Measurements from ENCODE around the gene CUEDC1. TPM values are rescaled to one million over a fixed set of nuclear protein-coding genes. Genes with fewer than 3 reads are reported as not detected.

CUEDC1 gene
- total and polyA plus RNA-seq, 2 of the 13 experiments (the other 11 are each of a cell fraction or from before 2014, with no cell fraction given) = 7.4 to 12.9 TPM

- TF ChIP-seq ELF3 (CRISPR knock-in tag; IDR thresholded peaks at IDR 0.05) (no peak), KDM2A (CRISPR knock-in tag; IDR thresholded peaks at IDR 0.05; ENCODE audit: borderline replicate concordance, low read depth) (no peak), CREB3 (CRISPR knock-in tag; IDR thresholded peaks at IDR 0.05) (no peak), TMF1 (CRISPR knock-in tag; IDR thresholded peaks at IDR 0.05; ENCODE audit: low read depth) (no peak), ZNF484 (CRISPR knock-in tag; IDR thresholded peaks at IDR 0.05; ENCODE audit: borderline replicate concordance, low read depth) (no peak), NR2F6 (IDR thresholded peaks at IDR 0.05) (no peak), NR2F6 (CRISPR knock-in tag; IDR thresholded peaks at IDR 0.05) (peak; percentile 13; the same call in 1 of the 2 replicates), CSRNP1 (CRISPR knock-in tag; IDR thresholded peaks at IDR 0.05) (no peak), MED1 (CRISPR knock-in tag; IDR thresholded peaks at IDR 0.05) (no peak), PATZ1 (CRISPR knock-in tag; IDR thresholded peaks at IDR 0.05) (peak; percentile 64), EHMT2 (IDR thresholded peaks at IDR 0.05; ENCODE audit: borderline replicate concordance, low read depth, low read length) (no peak; the same call in 1 of the 2 replicates), POLR2AphosphoS2 (IDR thresholded peaks at IDR 0.05; ENCODE audit: low read depth, low read length) (no peak), RFX5 (IDR thresholded peaks at IDR 0.05; ENCODE audit: low read depth, low read length) (no peak), FOXA3 (CRISPR knock-in tag; IDR thresholded peaks at IDR 0.05) (no peak)
Observed at GRCh38 chr17:57911834-57912673, 43.2 kb downstream of the CUEDC1 start (continued).

All from HepG2 (cell line).